Prostate gland (tissue), 2 donors: ENCODE results near the gene CDKN2A. TPM values are rescaled to one million over a fixed set of nuclear protein-coding genes. Genes with fewer than 3 reads are reported as not detected.

ENCODE experiments used
- DNase-seq: peaks from one replicate; pipeline ENCODE4 v3.0.0-alpha.2; 2019; ENCODE audit warnings: low spot score
- H3K27ac ChIP-seq, 2 donors: fragments of 200-600 bp; sonication (generic); 2 replicates each; pipeline ENCODE4 v1.5.1; 2017 to 2019
- H3K27me3 ChIP-seq: fragments of 200-600 bp; sonication (generic); replicated peaks from 2 replicates; pipeline ENCODE4 v1.5.1; 2019; ENCODE audit not compliant: insufficient read depth
- H3K36me3 ChIP-seq, 2 donors: fragments of 200-600 bp; sonication (generic); 1 replicate in 1 of 2; 2 replicates in 1 of 2; pipeline versions ENCODE4 v1.5.1 to v1.8.1; 2017 to 2019
- H3K4me1 ChIP-seq: fragments of 200-600 bp; sonication (generic); replicated peaks from 2 replicates; pipeline ENCODE4 v1.5.1; 2019
- H3K4me3 ChIP-seq, 2 donors: fragments of 200-600 bp; sonication (generic); 2 replicates each; pipeline ENCODE4 v1.5.1; 2017 to 2019
- H3K9me3 ChIP-seq: fragments of 200-600 bp; sonication (generic); 2 replicates; pipeline ENCODE4 v1.5.1; 2017
- POLR2A ChIP-seq: fragments of 450-650 bp; IDR thresholded peaks from one replicate; pipeline ENCODE4 v1.6.1; 2016; ENCODE audit warnings: antibody characterized with exemption, mild to moderate bottlenecking
- POLR2AphosphoS5 ChIP-seq: sonication (generic); formaldehyde crosslinking; IDR thresholded peaks from one replicate; pipeline ENCODE4 v1.6.1; 2017; ENCODE audit warnings: antibody characterized with exemption
- WGBS: methylation state at CpG from one replicate; pipeline ENCODE4 v1.1.5; 2018; 5-methylcytosine and 5-hydroxymethylcytosine counted together
- intact Hi-C: fragments of 100-400 bp; cut with DNase I; formaldehyde crosslinking; loops from one replicate; pipeline ENCODE4 v1.14.2; 2022
- total RNA-seq, 2 donors: library from RNA; depleted of rRNA; stranded (reverse); fragments of >200 nt; gene quantifications; one replicate each; pipeline ENCODE4 v1.1.0, GENCODE V29; 2016
- TF ChIP-seq, protein P1 (sequence below), 4 experiments: fragments of 200-600 bp in 2 of 4; fragments of 450-650 bp in 2 of 4; sonication (generic) in 2 of 4; IDR thresholded peaks; 1 replicate in 3 of 4; 2 replicates in 1 of 4; pipeline ENCODE4 v1.5.1; 2016 to 2019; ENCODE audit warnings: antibody characterized with exemption in 4 of 4, mild to moderate bottlenecking in 2 of 4, moderate library complexity in 2 of 4

CDKN2A gene
- total RNA-seq, 2 donors from 2014 or later: 0.55 to 4.5 TPM

DNA sequence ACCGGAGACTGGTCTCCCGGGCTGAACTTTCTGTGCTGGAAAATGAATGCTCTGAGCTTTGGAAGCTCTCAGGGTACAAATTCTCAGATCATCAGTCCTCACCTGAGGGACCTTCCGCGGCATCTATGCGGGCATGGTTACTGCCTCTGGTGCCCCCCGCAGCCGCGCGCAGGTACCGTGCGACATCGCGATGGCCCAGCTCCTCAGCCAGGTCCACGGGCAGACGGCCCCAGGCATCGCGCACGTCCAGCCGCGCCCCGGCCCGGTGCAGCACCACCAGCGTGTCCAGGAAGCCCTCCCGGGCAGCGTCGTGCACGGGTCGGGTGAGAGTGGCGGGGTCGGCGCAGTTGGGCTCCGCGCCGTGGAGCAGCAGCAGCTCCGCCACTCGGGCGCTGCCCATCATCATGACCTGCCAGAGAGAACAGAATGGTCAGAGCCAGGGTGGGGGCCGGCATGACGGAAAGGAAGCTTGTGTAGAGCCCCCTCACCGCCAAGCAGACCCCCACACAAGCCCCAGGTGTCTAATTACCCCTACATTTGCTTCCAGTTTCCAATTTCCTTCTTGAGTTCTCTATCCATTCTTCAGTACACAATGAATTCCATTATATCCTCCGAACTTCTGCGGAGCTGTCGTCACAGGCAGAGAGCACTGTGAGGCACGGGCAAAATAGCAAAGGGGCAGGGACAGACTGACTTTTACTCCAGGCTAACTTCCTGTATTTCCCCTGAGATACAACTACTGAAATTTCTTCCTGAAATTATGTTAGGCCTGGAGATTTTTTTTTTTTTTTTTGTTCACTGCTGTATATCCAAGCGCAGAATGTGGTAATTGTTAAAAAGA, 23.2 kb downstream of the CDKN2A start:
- Histone ChIP-seq H3K27ac (no peak overlapping the region), H3K9me3 (no peaks in the 10 kb centered on the region), H3K4me3 (no peak overlapping the region), H3K27me3 (peaks cover 80% of the 10 kb centered on the region), H3K4me1 (no peaks in the 10 kb centered on the region), H3K36me3 (no peaks in the 10 kb centered on the region)
- 10% methylated on average over 41 of the region's 45 CpGs for whole genome bisulfite sequencing
- no peak for DNase-seq
- TF ChIP-seq POLR2AphosphoS5 (no peak), POLR2A (no peak)
- TF ChIP-seq, protein P1, sequence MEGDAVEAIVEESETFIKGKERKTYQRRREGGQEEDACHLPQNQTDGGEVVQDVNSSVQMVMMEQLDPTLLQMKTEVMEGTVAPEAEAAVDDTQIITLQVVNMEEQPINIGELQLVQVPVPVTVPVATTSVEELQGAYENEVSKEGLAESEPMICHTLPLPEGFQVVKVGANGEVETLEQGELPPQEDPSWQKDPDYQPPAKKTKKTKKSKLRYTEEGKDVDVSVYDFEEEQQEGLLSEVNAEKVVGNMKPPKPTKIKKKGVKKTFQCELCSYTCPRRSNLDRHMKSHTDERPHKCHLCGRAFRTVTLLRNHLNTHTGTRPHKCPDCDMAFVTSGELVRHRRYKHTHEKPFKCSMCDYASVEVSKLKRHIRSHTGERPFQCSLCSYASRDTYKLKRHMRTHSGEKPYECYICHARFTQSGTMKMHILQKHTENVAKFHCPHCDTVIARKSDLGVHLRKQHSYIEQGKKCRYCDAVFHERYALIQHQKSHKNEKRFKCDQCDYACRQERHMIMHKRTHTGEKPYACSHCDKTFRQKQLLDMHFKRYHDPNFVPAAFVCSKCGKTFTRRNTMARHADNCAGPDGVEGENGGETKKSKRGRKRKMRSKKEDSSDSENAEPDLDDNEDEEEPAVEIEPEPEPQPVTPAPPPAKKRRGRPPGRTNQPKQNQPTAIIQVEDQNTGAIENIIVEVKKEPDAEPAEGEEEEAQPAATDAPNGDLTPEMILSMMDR (IDR thresholded peaks at IDR 0.05): no peak
- intact Hi-C loops: no loop called here

DNA sequence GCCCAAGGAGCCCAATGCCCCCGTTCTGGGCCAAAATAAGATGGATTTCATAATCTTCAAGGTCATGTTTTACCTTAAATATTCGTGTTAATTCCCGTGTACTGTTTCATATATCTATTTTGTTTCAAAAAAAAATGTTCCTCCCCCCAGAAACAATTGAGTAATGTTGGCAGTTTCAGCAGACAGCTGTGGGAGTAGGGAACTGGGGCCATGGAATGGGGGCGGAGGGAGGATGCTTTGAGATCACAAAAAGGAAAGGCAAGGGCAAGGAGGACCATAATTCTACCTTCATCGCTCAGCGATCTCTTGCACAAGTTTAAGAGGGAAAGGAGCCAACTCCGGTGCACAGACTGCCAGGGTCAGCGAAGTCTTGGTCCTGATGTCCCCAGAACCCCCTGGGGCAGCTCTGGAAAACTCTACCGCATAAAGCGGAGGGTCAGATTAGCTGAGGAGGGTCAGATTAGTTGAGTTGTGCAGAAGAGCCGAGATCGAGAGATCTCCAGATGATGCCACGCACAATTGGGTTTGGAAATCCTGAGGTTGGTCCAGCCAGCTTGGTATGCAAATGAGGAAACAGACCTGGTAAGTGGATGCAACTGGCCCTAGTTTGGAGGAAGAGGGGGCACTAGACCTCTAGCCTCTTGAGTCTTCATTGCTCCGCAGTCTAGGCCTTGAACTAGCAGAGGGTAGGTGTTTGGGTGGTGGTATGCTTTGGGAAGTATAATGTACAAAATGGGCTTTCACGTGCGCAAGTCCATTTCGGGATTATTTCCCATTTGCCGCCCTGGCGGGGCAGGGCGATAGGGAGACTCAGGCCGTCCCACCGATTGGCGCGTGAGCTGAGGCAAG, 24.0 kb downstream of the CDKN2A start:
- TF ChIP-seq POLR2A (no peak), POLR2AphosphoS5 (no peak)
- TF ChIP-seq, protein P1 (IDR thresholded peaks at IDR 0.05): no peak
- DNase-seq: no peak
- intact Hi-C loops: no loop called here
- WGBS: 21% methylated on average over 22 of the region's 24 CpGs
- Histone ChIP-seq H3K4me3 (no peak overlapping the region), H3K36me3 (no peaks in the 10 kb centered on the region), H3K27me3 (peaks cover 80% of the 10 kb centered on the region), H3K27ac (no peak overlapping the region), H3K9me3 (no peaks in the 10 kb centered on the region), H3K4me1 (no peaks in the 10 kb centered on the region)

DNA sequence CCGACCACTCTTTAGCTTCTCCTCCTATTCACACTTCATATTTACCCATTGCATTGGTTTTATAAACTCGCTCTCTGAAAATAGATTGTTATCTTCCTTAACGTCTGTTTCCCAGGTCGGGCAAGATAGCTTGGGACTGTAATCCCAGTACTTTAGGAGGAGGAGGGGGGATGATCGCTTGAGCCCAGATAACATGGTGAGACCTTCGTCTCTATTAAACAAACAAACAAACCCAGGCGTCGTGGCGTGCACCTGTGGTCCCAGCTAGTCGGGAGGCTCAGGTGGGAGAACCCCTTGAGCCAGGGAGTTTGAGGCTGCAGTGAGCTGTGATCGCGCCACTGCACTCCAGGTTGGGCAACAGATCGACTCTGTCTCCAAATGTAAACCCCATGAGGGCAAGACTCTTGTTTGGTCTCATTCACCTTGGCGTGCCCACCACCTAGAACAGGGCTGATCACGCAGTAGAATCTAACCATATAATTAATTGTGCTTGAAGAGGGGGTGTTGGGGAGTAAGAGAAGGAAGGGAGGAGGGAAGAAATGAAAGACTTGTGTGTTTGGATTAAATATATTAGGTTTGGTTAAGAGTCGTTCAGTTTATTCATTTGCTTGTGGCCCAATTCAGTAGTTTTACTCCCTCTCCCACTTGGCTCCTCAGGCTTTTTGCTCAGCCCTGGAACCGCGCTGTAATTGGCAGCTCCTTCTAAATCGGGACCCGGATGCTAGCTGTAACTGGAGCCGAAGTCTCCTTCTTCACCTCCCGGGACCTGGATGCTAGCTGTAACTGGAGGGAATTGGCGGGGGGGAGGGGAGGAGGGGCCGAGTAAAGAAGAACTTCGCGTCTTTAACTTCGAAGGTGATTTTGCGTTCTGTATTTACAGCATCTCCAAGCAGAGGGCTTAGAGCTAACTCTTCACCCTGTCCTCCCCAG, 24.9 kb downstream of the CDKN2A start:
- H3K27me3 ChIP-seq: peaks cover 75% of the 10 kb centered on the region
- H3K4me1 ChIP-seq: no peaks in the 10 kb centered on the region
- no peak for DNase-seq
- H3K9me3 ChIP-seq: no peaks in the 10 kb centered on the region
- intact Hi-C loops: no loop called here
- no peak overlapping the region for H3K4me3 ChIP-seq
- TF ChIP-seq, protein P1 (IDR thresholded peaks at IDR 0.05): no peak
- TF ChIP-seq POLR2AphosphoS5: no peak
- TF ChIP-seq POLR2A: no peak
- WGBS: 11% methylated on average over 28 of the region's 28 CpGs
- no peaks in the 10 kb centered on the region for H3K36me3 ChIP-seq
- H3K27ac ChIP-seq: no peak overlapping the region

DNA sequence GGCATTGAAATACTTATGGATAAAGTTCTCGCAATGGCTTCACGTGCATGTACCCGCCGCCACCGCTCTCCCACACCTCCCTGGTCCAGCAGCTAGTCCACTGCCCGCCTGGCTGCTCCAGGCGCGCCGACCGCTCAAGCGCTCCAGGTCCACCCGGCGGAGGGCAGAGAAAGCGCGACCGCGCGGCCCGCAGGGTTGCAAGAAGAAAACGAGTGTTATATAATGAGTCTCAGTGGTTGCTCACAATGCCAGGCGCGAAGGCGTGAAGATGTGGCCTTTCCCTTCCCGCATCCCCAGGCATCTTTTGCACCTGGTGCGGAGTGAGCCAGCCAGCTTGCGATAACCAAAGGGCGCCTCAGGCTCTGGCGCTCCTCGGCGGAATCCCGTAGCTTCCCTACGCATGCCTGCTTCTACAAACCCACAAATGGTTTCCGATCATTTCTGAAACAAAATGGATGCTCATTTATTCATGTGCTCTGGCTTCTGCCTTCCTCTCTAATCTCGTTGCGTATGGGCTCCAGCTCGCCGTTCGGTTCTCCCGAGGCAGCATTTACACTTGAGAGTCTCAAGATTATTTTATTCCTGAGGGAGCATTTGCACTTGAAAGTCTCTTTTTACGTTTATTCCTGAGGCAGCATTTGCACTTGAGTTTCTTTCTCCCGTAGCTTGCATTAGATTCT, 25.7 kb downstream of the CDKN2A start:
- H3K36me3 ChIP-seq: no peaks in the 10 kb centered on the region
- TF ChIP-seq, protein P1 (IDR thresholded peaks at IDR 0.05): no peak
- no peak for TF ChIP-seq POLR2AphosphoS5
- TF ChIP-seq POLR2A: no peak
- H3K4me1 ChIP-seq: no peaks in the 10 kb centered on the region
- no peak overlapping the region for H3K4me3 ChIP-seq
- no peaks in the 10 kb centered on the region for H3K9me3 ChIP-seq
- DNase-seq: no peak
- H3K27ac ChIP-seq: no peak overlapping the region
- intact Hi-C loops: no loop called here
- H3K27me3 ChIP-seq: peaks cover 70% of the 10 kb centered on the region
- WGBS: 7% methylated on average over 33 of the region's 41 CpGs
